Stomach smooth muscle (tissue), 2 donors: ENCODE results near the gene AACS.
A peak's percentile ranks its signal among the peaks of the same experiment; 100 is the strongest.

ENCODE experiments used
- H3K27ac ChIP-seq: one replicate; pipeline ENCODE4 v1.7.0; 2013; ENCODE audit warnings: mild to moderate bottlenecking, low read length, inconsistent platforms
- H3K27me3 ChIP-seq, 2 donors: one replicate each; pipeline ENCODE4 v1.7.0; 2013; ENCODE audit warnings: low read length in 2 of 2; ENCODE audit not compliant: insufficient read depth in 2 of 2, control insufficient read depth in 1 of 2
- H3K36me3 ChIP-seq, 2 donors: one replicate each; pipeline ENCODE4 v1.7.0; 2013; ENCODE audit warnings: low read length in 2 of 2; ENCODE audit not compliant: control insufficient read depth in 2 of 2, insufficient read depth in 2 of 2
- H3K4me1 ChIP-seq: one replicate; pipeline ENCODE4 v1.7.0; 2013; ENCODE audit warnings: low read length; ENCODE audit not compliant: control insufficient read depth, insufficient read depth
- H3K4me3 ChIP-seq, 2 donors: one replicate each; pipeline ENCODE4 v1.7.0; 2013; ENCODE audit warnings: low read length in 2 of 2
- H3K9ac ChIP-seq, 2 donors: one replicate each; pipeline ENCODE4 v1.7.0; 2013; ENCODE audit warnings: low read length in 2 of 2, mild to moderate bottlenecking in 1 of 2
- H3K9me3 ChIP-seq, 2 donors: one replicate each; pipeline ENCODE4 v1.7.0; 2013; ENCODE audit warnings: low read length in 2 of 2; ENCODE audit not compliant: control insufficient read depth in 2 of 2
- donor health status: healthy.
- donor health status: Pancreatic carcinoma.

Gene AACS

DNA sequence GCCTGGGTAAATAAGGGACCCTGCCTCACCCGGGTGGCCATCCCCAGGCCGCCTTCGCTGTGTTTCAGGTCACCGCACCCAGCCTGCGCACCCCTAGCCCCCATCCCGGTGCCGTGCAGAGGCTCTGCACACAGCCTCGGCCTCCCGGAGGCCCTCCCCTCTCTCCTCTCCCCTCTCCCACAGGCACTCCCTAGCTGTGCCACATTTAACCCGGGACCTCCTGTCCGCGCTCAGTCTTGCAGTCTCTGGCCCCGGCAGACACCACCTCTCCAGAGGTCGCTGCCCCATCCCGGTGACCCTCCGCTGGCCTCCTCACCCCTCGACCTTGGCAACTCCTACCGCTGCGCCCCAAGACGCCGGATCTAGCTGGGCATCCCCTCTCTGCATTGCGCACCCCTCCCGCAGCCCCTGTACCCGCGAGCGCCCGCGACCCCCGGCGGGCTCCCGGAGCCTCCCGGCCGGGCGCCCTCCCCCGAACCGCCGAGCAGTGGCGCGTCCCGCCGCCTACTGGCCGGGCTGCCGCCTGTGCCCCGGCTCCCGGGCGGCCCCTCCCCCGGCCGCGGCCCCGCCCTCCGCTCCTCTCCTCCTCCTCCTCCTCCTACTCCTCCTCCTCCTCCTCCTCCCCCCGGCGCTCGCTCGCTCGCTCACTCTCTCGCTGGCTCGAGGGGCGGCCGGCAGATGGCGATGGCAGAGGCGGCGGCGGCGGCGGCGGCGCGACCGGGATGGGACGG lies 120.7 kb downstream of the AACS start, which contains the start of gene TMEM132B:
Gene TMEM132B, plus strand, starts transcription at position 647 of the 731 bp plus-strand sequence.
- Histone ChIP-seq H3K4me1 (peaks cover 26% of the 10 kb centered on the region), H3K9ac (no peak within 1 kb of the TSS), H3K27ac (no peak within 1 kb of the TSS), H3K36me3 (no peaks in the 10 kb centered on the region), H3K4me3 (peak within 1 kb of the TSS; percentile 40 to 59), H3K9me3 (no peaks in the 10 kb centered on the region), H3K27me3 (peaks cover 27 to 33% of the 10 kb centered on the region in 2 donors)

DNA sequence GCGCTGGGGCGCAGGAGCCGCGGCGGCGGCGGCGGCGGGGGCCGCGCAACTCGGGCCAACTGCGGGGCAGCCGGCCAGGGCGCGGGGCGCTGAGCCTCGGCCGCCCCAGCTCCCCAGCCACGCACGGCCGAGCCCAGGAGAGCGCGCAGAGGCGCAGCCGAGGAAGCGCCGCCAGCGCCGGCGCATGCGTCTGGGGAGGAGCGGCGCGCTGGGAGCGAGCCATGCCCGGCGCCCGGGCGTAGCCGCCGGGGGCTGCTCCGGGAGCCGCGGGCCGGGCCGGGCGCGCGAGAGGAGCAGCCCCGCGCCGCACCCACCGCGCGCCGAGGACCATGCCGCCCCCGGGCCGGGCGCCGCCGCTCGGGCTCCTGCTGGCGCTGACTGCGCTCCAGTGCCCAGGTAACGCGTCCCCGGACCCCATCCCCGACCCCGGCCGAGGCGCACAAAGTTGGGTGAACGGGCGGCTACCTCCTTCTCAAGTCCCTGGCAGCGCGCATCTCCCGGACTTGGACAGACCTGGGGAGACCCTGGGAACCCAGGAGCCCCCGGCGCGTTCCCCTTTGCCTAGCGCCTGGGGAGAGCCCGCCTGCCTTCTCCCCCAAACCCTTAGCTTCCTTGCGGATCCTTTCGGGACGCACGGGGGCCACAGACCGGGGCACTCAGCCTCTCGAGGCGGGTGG lies 121.4 kb downstream of the AACS start:
- Histone ChIP-seq H3K36me3 (no peaks in the 10 kb centered on the region), H3K27ac (no peak overlapping the region), H3K27me3 (peaks cover 31 to 36% of the 10 kb centered on the region in 2 donors), H3K4me3 (peak overlapping the region; percentile 31 to 58), H3K4me1 (peaks cover 26% of the 10 kb centered on the region), H3K9ac (no peak overlapping the region), H3K9me3 (no peaks in the 10 kb centered on the region)

DNA sequence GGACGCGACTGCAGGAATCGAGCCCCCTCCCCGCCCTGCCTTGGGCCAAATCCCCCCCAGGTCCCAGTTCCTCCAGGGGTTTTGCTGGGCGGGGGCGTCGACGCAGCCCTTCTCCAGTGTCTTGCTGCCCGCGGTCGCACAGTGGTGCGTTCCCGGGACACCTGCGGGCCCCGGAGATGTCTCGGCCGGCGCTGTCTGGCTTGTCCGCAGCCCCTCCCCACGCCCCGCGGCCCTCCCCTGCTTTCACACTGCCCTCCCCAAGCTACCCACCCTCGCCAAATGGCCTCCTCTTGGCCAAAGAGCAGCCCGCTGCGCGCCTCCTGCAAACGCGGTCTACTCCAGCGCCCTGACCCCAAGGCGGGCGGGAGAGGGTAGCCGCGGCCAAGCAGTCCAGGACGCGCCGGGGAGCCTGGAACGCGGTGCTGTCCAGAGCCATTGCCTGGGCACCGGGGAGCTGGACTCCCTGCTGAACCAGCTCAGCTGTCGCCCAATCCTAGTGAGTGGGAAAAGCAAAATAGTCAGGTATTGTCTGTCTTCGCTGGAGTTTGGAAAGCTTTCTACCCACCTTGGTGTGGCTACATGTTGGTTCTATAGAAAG lies 122.0 kb downstream of the AACS start:
- Histone ChIP-seq H3K9me3 (no peaks in the 10 kb centered on the region), H3K9ac (no peak overlapping the region), H3K36me3 (no peaks in the 10 kb centered on the region), H3K27ac (no peak overlapping the region), H3K4me3 (peak overlapping the region; percentile 44 to 58), H3K27me3 (peaks cover 31 to 40% of the 10 kb centered on the region in 2 donors), H3K4me1 (peaks cover 26% of the 10 kb centered on the region)

DNA sequence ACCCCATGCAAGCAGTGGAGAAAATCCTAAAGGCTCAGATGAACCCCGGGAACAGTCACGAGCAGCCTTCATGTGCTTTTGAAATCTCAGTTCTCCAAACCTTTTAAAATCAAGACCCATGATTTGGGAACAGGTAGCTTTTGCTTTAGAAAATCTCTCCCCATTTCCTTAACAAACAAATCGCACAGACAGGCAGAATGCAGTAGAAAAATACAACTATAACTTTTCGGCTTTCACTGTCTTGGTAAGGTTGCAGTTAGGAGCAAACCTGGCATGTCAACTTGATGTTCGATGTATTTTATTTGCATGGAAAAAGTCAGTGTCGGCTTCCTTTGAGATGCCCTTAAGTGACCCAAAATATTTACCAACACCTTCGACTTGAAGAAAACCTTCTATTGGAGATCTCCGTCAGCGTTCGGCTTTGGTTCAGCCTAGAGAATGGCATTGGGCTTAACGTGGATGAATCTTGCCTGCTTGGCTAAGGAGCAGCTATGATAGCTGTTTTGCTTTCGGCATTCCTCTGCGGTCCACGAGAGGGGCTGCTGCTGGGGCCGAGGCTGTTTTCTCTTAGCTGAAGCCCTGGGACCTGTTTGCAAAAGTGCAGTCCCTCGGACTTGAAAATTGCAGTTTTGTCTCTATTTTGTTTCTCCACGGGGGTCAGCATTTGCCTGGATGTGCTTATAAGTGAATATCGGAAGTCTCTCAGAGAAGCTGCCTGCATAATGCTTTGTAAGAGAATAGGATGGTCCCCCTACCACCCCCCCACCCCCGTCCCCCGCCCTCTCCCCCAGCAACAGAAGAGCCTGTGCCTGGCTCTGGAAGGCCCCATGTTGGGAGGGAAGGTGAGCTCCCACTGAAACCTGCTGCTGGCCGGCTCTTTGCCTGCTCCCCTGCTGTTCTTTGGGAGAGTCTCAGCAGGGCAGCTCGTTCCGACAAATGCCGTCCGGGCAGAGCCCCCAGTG lies 122.8 kb downstream of the AACS start:
- Histone ChIP-seq H3K4me3 (peak overlapping the region; percentile 44 to 58), H3K27me3 (peaks cover 31 to 47% of the 10 kb centered on the region in 2 donors), H3K27ac (no peak overlapping the region), H3K9me3 (no peaks in the 10 kb centered on the region), H3K9ac (no peak overlapping the region), H3K4me1 (peaks cover 26% of the 10 kb centered on the region), H3K36me3 (no peaks in the 10 kb centered on the region)

DNA sequence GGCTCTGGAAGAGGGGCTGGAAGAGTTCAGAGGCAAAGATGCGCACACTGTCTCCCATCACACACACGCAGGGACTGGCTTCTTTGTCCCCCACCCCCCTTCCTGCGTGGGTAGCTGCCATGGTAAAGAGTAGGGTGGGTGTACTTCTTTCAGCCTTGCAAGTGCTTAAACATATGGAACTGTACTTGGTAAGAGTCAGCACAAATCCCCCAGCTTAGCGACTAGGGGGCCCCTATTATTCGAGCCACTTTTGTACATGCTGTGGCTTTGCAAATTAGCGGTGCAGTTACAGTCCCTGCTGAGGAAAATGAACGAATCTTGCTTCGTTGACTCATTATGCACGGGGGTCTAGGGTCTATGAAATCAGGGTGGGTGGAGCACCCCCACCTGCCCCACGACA lies 123.8 kb downstream of the AACS start:
- Histone ChIP-seq H3K9ac (no peak overlapping the region), H3K27me3 (peaks cover 32 to 54% of the 10 kb centered on the region in 2 donors), H3K4me3 (no peak overlapping the region), H3K4me1 (peaks cover 19% of the 10 kb centered on the region), H3K9me3 (no peaks in the 10 kb centered on the region), H3K36me3 (no peaks in the 10 kb centered on the region), H3K27ac (no peak overlapping the region)

DNA sequence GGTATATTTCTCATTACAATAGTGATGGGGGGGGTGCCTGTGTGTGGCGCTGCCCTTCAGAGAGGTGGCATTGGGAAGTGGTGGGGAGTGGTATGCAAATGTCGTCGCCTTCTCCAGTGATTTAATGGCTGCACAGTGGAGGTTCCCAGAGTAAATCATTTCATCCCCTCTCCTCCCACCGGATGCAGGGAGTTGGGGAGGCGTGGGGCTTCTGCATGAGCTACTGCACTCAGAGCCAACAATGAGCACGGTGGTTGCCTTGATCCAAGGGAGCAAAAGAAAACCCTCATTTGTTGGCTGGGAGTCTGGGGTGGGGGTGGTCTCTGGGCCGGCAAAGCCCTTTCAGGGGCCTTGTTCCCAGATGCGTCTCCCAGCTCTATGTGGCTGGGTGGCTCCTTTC lies 124.3 kb downstream of the AACS start:
- no peak overlapping the region for H3K4me3 ChIP-seq
- H3K27me3 ChIP-seq, result peaks cover 34 to 55% of the 10 kb centered on the region in 2 donors
- H3K9ac ChIP-seq, result no peak overlapping the region
- H3K4me1 ChIP-seq, result peaks cover 19% of the 10 kb centered on the region
- H3K9me3 ChIP-seq, result no peaks in the 10 kb centered on the region
- no peaks in the 10 kb centered on the region for H3K36me3 ChIP-seq
- no peak overlapping the region for H3K27ac ChIP-seq

DNA sequence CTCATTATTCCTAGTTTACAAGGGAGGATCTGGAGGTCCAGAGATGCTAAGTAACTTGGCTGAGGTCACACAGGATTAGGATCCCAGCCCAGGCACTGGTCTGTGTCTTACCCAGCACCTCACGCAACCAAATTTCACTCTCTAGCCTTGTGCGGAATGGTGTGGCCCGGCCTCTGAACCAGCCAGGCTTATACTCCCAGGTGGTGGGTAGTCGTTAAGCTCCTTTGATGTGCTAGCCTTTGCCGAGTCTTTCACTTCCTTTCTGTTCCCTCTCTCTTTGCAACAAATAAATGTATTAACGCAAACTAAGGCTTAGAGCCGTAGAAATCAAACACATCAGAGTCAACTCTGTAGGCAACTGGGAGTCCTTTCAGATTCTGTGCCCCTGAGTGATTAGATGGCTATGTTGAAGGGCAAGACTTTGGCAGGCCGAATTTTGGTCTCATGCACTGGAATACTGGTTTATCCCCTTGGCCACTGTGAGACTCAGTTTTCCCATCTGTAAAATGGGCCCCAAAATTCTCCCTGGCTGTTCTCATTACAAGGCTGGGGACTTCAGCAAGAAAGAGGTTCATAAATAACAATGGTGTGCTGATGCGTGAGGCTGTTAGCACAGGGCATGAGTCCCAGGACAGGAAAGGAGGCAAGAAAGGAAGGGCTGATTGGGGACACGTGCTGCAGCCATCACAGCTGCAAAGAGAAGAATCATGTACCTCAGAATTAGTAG lies 126.3 kb downstream of the AACS start:
- Histone ChIP-seq H3K4me1 (peaks cover 15% of the 10 kb centered on the region), H3K36me3 (no peaks in the 10 kb centered on the region), H3K27ac (no peak overlapping the region), H3K4me3 (no peak overlapping the region), H3K9ac (no peak overlapping the region), H3K9me3 (no peaks in the 10 kb centered on the region), H3K27me3 (peaks cover 38 to 61% of the 10 kb centered on the region in 2 donors)

DNA sequence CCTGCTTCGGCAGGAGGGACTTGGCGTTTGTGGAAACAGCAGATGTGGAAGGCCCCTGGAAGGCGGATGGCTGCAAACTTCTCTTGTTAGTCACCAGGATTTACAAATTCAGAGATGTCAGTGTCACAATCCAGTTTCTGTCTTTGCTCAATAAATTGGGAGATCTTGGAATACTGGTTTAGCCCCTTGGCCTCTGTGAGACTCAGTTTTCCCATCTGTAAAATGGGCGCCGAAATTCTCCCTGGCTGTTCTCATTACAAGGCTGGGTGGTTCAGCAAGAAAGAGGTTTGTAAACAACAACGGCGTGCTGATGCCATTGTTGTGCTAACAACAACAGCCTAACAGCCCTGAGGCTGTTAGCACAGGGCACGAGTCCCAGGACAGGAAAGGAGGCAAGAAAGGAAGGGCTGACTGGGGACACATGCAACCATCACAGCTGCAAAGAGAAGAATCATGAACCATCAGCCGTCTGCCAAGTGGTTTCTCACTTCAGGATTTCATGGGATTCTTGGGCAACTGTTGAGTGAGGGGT lies 127.5 kb downstream of the AACS start:
- no peak overlapping the region for H3K4me3 ChIP-seq
- no peaks in the 10 kb centered on the region for H3K36me3 ChIP-seq
- peaks cover 5% of the 10 kb centered on the region for H3K4me1 ChIP-seq
- H3K9me3 ChIP-seq, result no peaks in the 10 kb centered on the region
- H3K9ac ChIP-seq, result no peak overlapping the region
- H3K27ac ChIP-seq, result no peak overlapping the region
- H3K27me3 ChIP-seq, result peaks cover 34 to 58% of the 10 kb centered on the region in 2 donors
